ENCODE measurements around the gene MAPK10.

DNA sequence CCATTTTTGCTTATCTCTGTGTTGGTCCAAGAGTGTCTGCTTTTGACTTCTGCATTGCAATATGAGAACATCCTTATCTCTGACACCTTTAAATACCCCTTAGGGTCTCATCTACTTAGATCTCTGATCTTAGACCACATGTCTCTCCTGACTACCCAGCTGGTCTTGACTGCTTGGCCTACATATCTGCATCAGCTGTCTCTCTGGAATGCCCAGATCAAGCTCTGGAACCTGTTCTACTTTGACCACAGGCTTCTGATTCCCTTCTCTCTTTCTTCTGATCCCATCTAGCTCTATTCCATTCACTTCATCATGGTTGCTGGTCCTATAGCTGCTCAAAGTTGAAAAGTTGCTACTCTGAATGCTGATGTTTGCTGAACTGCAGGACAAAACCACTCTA lies 301.2 kb downstream of the MAPK10 start:
- TF ChIP-seq, protein P1, sequence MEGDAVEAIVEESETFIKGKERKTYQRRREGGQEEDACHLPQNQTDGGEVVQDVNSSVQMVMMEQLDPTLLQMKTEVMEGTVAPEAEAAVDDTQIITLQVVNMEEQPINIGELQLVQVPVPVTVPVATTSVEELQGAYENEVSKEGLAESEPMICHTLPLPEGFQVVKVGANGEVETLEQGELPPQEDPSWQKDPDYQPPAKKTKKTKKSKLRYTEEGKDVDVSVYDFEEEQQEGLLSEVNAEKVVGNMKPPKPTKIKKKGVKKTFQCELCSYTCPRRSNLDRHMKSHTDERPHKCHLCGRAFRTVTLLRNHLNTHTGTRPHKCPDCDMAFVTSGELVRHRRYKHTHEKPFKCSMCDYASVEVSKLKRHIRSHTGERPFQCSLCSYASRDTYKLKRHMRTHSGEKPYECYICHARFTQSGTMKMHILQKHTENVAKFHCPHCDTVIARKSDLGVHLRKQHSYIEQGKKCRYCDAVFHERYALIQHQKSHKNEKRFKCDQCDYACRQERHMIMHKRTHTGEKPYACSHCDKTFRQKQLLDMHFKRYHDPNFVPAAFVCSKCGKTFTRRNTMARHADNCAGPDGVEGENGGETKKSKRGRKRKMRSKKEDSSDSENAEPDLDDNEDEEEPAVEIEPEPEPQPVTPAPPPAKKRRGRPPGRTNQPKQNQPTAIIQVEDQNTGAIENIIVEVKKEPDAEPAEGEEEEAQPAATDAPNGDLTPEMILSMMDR (conservative IDR thresholded peaks at IDR 0.05) = no peak
- no peak for TF ChIP-seq ZFX (IDR thresholded peaks at IDR 0.05)

Measured in C4-2B (cell line).